Fibroblast of skin of left biceps (primary cell): ENCODE data around the gene PDZD2.

Experiments used
- DNase-seq, 2 experiments: peaks; one replicate each; pipeline ENCODE4 v3.0.0-alpha.2; 2013; ENCODE audit warnings: low read depth in 2 of 2

The PDZD2 gene

GRCh38 chr5:31824869-31825517, 186.1 kb downstream of the PDZD2 start:
- DNase-seq, result no peak

GRCh38 chr5:31825518-31826068, 186.7 kb downstream of the PDZD2 start:
- no peak for DNase-seq

- DNase-seq, result peak; percentile 88 to 89
Measured at GRCh38 chr5:31827867-31828266, 188.9 kb downstream of the PDZD2 start.

GRCh38 chr5:31832966-31833365, 194.0 kb downstream of the PDZD2 start:
- no peak for DNase-seq

GRCh38 chr5:31833710-31834109, 194.8 kb downstream of the PDZD2 start:
- no peak for DNase-seq

GRCh38 chr5:31844622-31845345, 205.9 kb downstream of the PDZD2 start:
- DNase-seq, result no peak

GRCh38 chr5:31845361-31845760, 206.4 kb downstream of the PDZD2 start:
- DNase-seq, result no peak

- DNase-seq, result no peak
Measured at GRCh38 chr5:31846934-31847333, 208.0 kb downstream of the PDZD2 start.

- DNase-seq, result no peak
Measured at GRCh38 chr5:31847354-31847753, 208.4 kb downstream of the PDZD2 start.

GRCh38 chr5:31850981-31851689, 212.2 kb downstream of the PDZD2 start:
- DNase-seq, result no peak

GRCh38 chr5:31853398-31854135, 214.6 kb downstream of the PDZD2 start:
- no peak for DNase-seq

GRCh38 chr5:31854181-31855133, 215.5 kb downstream of the PDZD2 start:
- peak in 1 of 2 experiments; percentile 4 for DNase-seq

GRCh38 chr5:31855134-31856040, 216.5 kb downstream of the PDZD2 start:
- DNase-seq, result no peak

- no peak for DNase-seq
Measured at GRCh38 chr5:31859096-31859495, 220.2 kb downstream of the PDZD2 start.

- DNase-seq, result no peak
Measured at GRCh38 chr5:31860278-31860677, 221.3 kb downstream of the PDZD2 start.

- DNase-seq, result no peak
Measured at GRCh38 chr5:31860726-31861433, 221.9 kb downstream of the PDZD2 start.

GRCh38 chr5:31861601-31862000, 222.7 kb downstream of the PDZD2 start:
- DNase-seq, result no peak

GRCh38 chr5:31863991-31864411, 225.1 kb downstream of the PDZD2 start:
- no peak for DNase-seq

- DNase-seq, result no peak
Measured at GRCh38 chr5:31866166-31866565, 227.2 kb downstream of the PDZD2 start.
